Astrocyte (in vitro differentiated cells and primary cell): ENCODE results near the gene GGCT. TPM values are rescaled to one million over a fixed set of nuclear protein-coding genes. Genes with fewer than 3 reads are reported as not detected.

ENCODE experiments used
- DNase-seq: peaks from one replicate; pipeline ENCODE4 v3.0.0-alpha.2; 2010; ENCODE audit warnings: low read depth
- FAIRE-seq: peaks from 2 replicates; lab custom pipeline; 2011; peaks lifted over from hg19 to GRCh38; lab: Jason Lieb, UNC
- H2AFZ ChIP-seq: 2 replicates; pipeline ENCODE4 v1.6.0; 2012; ENCODE audit warnings: low read depth, low read length, inconsistent platforms
- H3K27ac ChIP-seq: 2 replicates; pipeline ENCODE4 v1.5.1; 2011; ENCODE audit warnings: low read depth, low read length, inconsistent platforms
- H3K27me3 ChIP-seq: 2 replicates; pipeline ENCODE4 v1.6.0; 2011; ENCODE audit warnings: low read length, inconsistent platforms; ENCODE audit not compliant: insufficient read depth
- H3K36me3 ChIP-seq: 2 replicates; pipeline ENCODE4 v1.5.1; 2011; ENCODE audit warnings: low read length, inconsistent platforms; ENCODE audit not compliant: insufficient read depth
- H3K4me1 ChIP-seq: 2 replicates; pipeline ENCODE4 v1.5.1; 2011; ENCODE audit warnings: low read length, inconsistent platforms; ENCODE audit not compliant: insufficient read depth
- H3K4me2 ChIP-seq: 2 replicates; pipeline ENCODE4 v1.6.0; 2012; ENCODE audit warnings: low read length, inconsistent platforms
- H3K4me3 ChIP-seq: 2 replicates; pipeline ENCODE4 v1.5.1; 2011; ENCODE audit warnings: low read depth, mild to moderate bottlenecking, low read length, inconsistent platforms; ENCODE audit not compliant: insufficient read depth
- H3K79me2 ChIP-seq: 2 replicates; pipeline ENCODE4 v1.6.0; 2012; ENCODE audit warnings: mild to moderate bottlenecking, low read length, inconsistent platforms; ENCODE audit not compliant: insufficient read depth
- H3K9ac ChIP-seq: 2 replicates; pipeline ENCODE4 v1.6.0; 2012; ENCODE audit warnings: mild to moderate bottlenecking, low read length, inconsistent platforms
- H3K9me3 ChIP-seq: 2 replicates; pipeline ENCODE4 v1.5.1; 2012; ENCODE audit warnings: low read depth, mild to moderate bottlenecking, low read length, inconsistent platforms; ENCODE audit not compliant: insufficient read depth
- H4K20me1 ChIP-seq: 2 replicates; pipeline ENCODE4 v1.6.0; 2012; ENCODE audit warnings: low read length, inconsistent platforms; ENCODE audit not compliant: insufficient read depth
- H3K27ac Mint-ChIP-seq: one replicate; pipeline ENCODE4 v1.8.0; 2021; ENCODE audit warnings: mild to moderate bottlenecking, mixed read lengths; ENCODE audit not compliant: unreplicated experiment
- H3K27me3 Mint-ChIP-seq: one replicate; pipeline ENCODE4 v1.8.0; 2021; ENCODE audit warnings: low read depth, mixed read lengths; ENCODE audit not compliant: unreplicated experiment
- H3K36me3 Mint-ChIP-seq: one replicate; pipeline ENCODE4 v1.8.0; 2021; ENCODE audit warnings: low read depth, mixed read lengths; ENCODE audit not compliant: unreplicated experiment
- H3K4me1 Mint-ChIP-seq: one replicate; pipeline ENCODE4 v1.8.0; 2021; ENCODE audit warnings: low read depth, mixed read lengths; ENCODE audit not compliant: unreplicated experiment
- H3K4me3 Mint-ChIP-seq: one replicate; pipeline ENCODE4 v1.8.0; 2021; ENCODE audit warnings: mild to moderate bottlenecking, moderate library complexity, mixed read lengths; ENCODE audit not compliant: unreplicated experiment
- H3K9me3 Mint-ChIP-seq: one replicate; pipeline ENCODE4 v1.8.0; 2021; ENCODE audit warnings: mild to moderate bottlenecking, mixed read lengths; ENCODE audit not compliant: unreplicated experiment
- CTCF ChIP-seq: IDR thresholded peaks from 2 replicates; pipeline ENCODE4 v1.5.1; 2011; ENCODE audit warnings: low read depth, mild to moderate bottlenecking, inconsistent platforms, low read length, moderate library complexity; ENCODE audit not compliant: insufficient read depth
- EZH2 ChIP-seq: IDR thresholded peaks from 2 replicates; pipeline ENCODE4 v1.6.1; 2012; ENCODE audit warnings: mild to moderate bottlenecking, low read length, inconsistent platforms; ENCODE audit not compliant: insufficient read depth
- total RNA-seq: library from RNA; stranded (reverse); gene quantifications from 2 replicates; pipeline ENCODE4 v1.2.1, GENCODE V29; 2021

The GGCT gene
- total RNA-seq, 1 donor from 2014 or later = 29.6 TPM

- H3K27me3 Mint-ChIP-seq = no peaks in the 10 kb centered on the region
- Histone ChIP-seq H3K27ac (peak overlapping the region; percentile 48), H3K79me2 (peaks cover 37% of the 10 kb centered on the region), H3K4me3 (peak overlapping the region; percentile 92), H3K36me3 (no peaks in the 10 kb centered on the region), H3K9ac (peak overlapping the region; percentile 77), H3K4me1 (peaks cover 11% of the 10 kb centered on the region), H2AFZ (peak overlapping the region; percentile 97), H4K20me1 (peaks cover 15% of the 10 kb centered on the region), H3K9me3 (no peaks in the 10 kb centered on the region), H3K4me2 (peak overlapping the region; percentile 95), H3K27me3 (no peaks in the 10 kb centered on the region)
- FAIRE-seq (no peak), DNase-seq (no peak)
- peaks cover 2% of the 10 kb centered on the region for H3K4me1 Mint-ChIP-seq
- TF ChIP-seq EZH2 = no peak
- no peak for TF ChIP-seq CTCF
- H3K9me3 Mint-ChIP-seq = no peaks in the 10 kb centered on the region
- H3K27ac Mint-ChIP-seq = no peak overlapping the region
- peaks cover 2% of the 10 kb centered on the region for H3K36me3 Mint-ChIP-seq
- H3K4me3 Mint-ChIP-seq = peak overlapping the region; percentile 95
These were observed 607 bp upstream of the GGCT start for GRCh38 chr7:30505174-30505697.

GRCh38 chr7:30503274-30504212, 1.1 kb downstream of the GGCT start:
- H3K9me3 ChIP-seq = no peaks in the 10 kb centered on the region
- H3K4me1 Mint-ChIP-seq = peaks cover 2% of the 10 kb centered on the region
- H4K20me1 ChIP-seq = peaks cover 15% of the 10 kb centered on the region
- H3K27ac Mint-ChIP-seq = peak overlapping the region; percentile 14
- peaks cover 11% of the 10 kb centered on the region for H3K4me1 ChIP-seq
- TF ChIP-seq EZH2 (no peak), CTCF (no peak)
- H3K36me3 Mint-ChIP-seq = peaks cover 5% of the 10 kb centered on the region
- no peaks in the 10 kb centered on the region for H3K27me3 Mint-ChIP-seq
- H2AFZ ChIP-seq = peak overlapping the region; percentile 92
- H3K27ac ChIP-seq = peak overlapping the region; percentile 69
- DNase-seq (no peak), FAIRE-seq (no peak)
- peaks cover 42% of the 10 kb centered on the region for H3K79me2 ChIP-seq
- H3K36me3 ChIP-seq = peaks cover 3% of the 10 kb centered on the region
- peak overlapping the region; percentile 92 for H3K4me3 ChIP-seq
- H3K4me2 ChIP-seq = peak overlapping the region; percentile 95
- H3K4me3 Mint-ChIP-seq = peak overlapping the region; percentile 95
- H3K27me3 ChIP-seq = no peaks in the 10 kb centered on the region
- H3K9me3 Mint-ChIP-seq = no peaks in the 10 kb centered on the region
- H3K9ac ChIP-seq = peak overlapping the region; percentile 86
